HEK293T (cell line): ENCODE data around the gene CEP68.

Experiments
- ARNT ChIP-seq: fragments of 450-650 bp; IDR thresholded peaks from 2 replicates; pipeline ENCODE4 v1.6.1; 2017; ENCODE audit warnings: mild to moderate bottlenecking
- BHLHE40 ChIP-seq: fragments of 450-650 bp; IDR thresholded peaks from 2 replicates; pipeline ENCODE4 v1.6.1; 2016; ENCODE audit warnings: mild to moderate bottlenecking, moderate library complexity, borderline replicate concordance
- CTBP1 ChIP-seq: fragments of 450-650 bp; IDR thresholded peaks from 2 replicates; pipeline ENCODE4 v1.6.1; 2016; ENCODE audit warnings: borderline replicate concordance
- ELF4 ChIP-seq: fragments of 450-650 bp; IDR thresholded peaks from 2 replicates; pipeline ENCODE4 v1.6.1; 2017; ENCODE audit warnings: antibody characterized with exemption
- FOXA1 ChIP-seq: fragments of 450-650 bp; IDR thresholded peaks from 2 replicates; pipeline ENCODE4 v1.6.1; 2016; ENCODE audit warnings: mild to moderate bottlenecking
- FOXK2 ChIP-seq: fragments of 450-650 bp; IDR thresholded peaks from 2 replicates; pipeline ENCODE4 v1.6.1; 2016; ENCODE audit warnings: mild to moderate bottlenecking
- FOXM1 ChIP-seq: fragments of 450-650 bp; IDR thresholded peaks from 2 replicates; pipeline ENCODE4 v1.6.1; 2017; ENCODE audit warnings: mild to moderate bottlenecking, borderline replicate concordance
- HDGF ChIP-seq: fragments of 450-650 bp; IDR thresholded peaks from 2 replicates; pipeline ENCODE4 v1.6.1; 2017; ENCODE audit warnings: antibody characterized with exemption, borderline replicate concordance
- LEF1 ChIP-seq: fragments of 450-650 bp; IDR thresholded peaks from 2 replicates; pipeline ENCODE4 v1.6.1; 2017; ENCODE audit warnings: mild to moderate bottlenecking, borderline replicate concordance
- NFRKB ChIP-seq: fragments of 450-650 bp; IDR thresholded peaks from 2 replicates; pipeline ENCODE4 v1.6.1; 2016; ENCODE audit warnings: mild to moderate bottlenecking, moderate library complexity
- SP1 ChIP-seq: fragments of 450-650 bp; IDR thresholded peaks from 2 replicates; pipeline ENCODE4 v1.6.1; 2017
- TARDBP ChIP-seq: fragments of 450-650 bp; IDR thresholded peaks from 2 replicates; pipeline ENCODE4 v1.6.1; 2016
- TF ChIP-seq, protein P1 (sequence below): fragments of 450-650 bp; IDR thresholded peaks from 2 replicates; pipeline ENCODE4 v1.6.1; 2016

DNA sequence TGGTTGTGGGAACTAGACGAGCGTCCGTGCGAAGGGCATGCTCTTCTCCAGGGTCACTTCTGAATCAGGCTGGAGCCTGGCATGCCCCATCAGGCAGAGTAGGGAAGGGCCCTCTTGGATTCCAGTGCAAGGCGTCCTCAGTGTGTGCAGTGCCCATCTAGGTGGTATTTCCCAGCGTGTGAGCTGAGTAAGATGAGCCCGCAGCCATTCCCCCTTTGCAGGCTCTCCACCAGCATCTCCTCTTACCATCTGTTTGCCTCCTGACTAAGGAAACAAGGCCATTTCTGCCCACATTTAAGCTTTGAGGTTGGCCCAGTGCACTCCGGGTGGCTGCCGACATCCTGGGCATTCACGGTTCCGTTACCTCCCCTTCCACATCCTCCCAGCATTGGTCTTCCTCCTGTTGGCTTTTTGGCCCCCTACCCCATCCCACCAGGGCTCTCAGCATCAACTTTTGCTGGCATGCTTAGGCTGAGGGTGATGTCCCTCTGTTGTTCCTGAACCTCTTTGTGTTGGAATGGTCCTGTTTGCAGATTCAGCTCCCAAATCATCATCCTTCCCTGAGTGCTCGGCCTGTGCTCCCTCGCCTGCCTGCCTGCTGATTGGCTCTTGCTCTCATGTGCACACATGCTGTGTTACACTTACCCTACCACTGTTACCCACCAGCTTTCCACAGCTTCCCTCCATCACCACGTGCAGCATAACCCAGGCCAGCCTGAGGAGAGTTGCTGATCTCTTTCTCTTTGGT is 11.8 kb downstream of the CEP68 start:
- TF ChIP-seq BHLHE40 (no peak), FOXM1 (no peak), ARNT (no peak), SP1 (no peak), TARDBP (no peak), CTBP1 (no peak), FOXK2 (no peak), FOXA1 (no peak), ELF4 (no peak), NFRKB (no peak), HDGF (no peak), LEF1 (no peak)
- TF ChIP-seq, protein P1, sequence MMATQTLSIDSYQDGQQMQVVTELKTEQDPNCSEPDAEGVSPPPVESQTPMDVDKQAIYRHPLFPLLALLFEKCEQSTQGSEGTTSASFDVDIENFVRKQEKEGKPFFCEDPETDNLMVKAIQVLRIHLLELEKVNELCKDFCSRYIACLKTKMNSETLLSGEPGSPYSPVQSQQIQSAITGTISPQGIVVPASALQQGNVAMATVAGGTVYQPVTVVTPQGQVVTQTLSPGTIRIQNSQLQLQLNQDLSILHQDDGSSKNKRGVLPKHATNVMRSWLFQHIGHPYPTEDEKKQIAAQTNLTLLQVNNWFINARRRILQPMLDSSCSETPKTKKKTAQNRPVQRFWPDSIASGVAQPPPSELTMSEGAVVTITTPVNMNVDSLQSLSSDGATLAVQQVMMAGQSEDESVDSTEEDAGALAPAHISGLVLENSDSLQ, result no peak
